Right lobe of liver (tissue), 6 donors: ENCODE results near the gene SYNPO. TPM values are rescaled to one million over a fixed set of nuclear protein-coding genes. Genes with fewer than 3 reads are reported as not detected.

Experiments used
- ATAC-seq, 4 donors: fragments of 200-7000 bp; cut with Tn5 transposase; one replicate each; pipeline ENCODE4 v1.9.1; 2020; ENCODE audit warnings: mild to moderate bottlenecking in 4 of 4, moderate library complexity in 4 of 4
- DNase-seq, 3 donors: peaks; one replicate each; pipeline ENCODE4 v3.0.0-alpha.2; 2020
- H3K27ac ChIP-seq, 3 donors: fragments of 200-600 bp; one replicate each; pipeline ENCODE4 v1.8.0; 2022
- H3K27me3 ChIP-seq, 2 donors: fragments of 200-600 bp; one replicate each; pipeline ENCODE4 v1.8.0; 2022
- H3K36me3 ChIP-seq, 4 donors: fragments of 200-600 bp; sonication (generic) in 1 of 4; one replicate each; pipeline versions ENCODE4 v1.5.1 to v1.8.0; 2017 to 2022; ENCODE audit warnings: control low read depth in 1 of 4
- H3K4me1 ChIP-seq, 4 donors: fragments of 200-600 bp; sonication (generic) in 1 of 4; one replicate each; pipeline versions ENCODE4 v1.5.1 to v1.8.0; 2017 to 2022; ENCODE audit warnings: control low read depth in 1 of 4
- H3K4me3 ChIP-seq, 3 donors: fragments of 200-600 bp; one replicate each; pipeline ENCODE4 v1.8.0; 2022
- H3K9me3 ChIP-seq, 4 donors: fragments of 200-600 bp; sonication (generic) in 1 of 4; one replicate each; pipeline versions ENCODE4 v1.5.1 to v1.8.0; 2017 to 2022; ENCODE audit warnings: control low read depth in 1 of 4
- CTCF ChIP-seq, 4 donors: fragments of 200-600 bp in 3 of 4; fragments of 450-650 bp in 1 of 4; IDR thresholded peaks; one replicate each; pipeline versions ENCODE4 v1.5.1 to v1.8.0; 2016 to 2022; ENCODE audit warnings: antibody characterized with exemption in 4 of 4, mild to moderate bottlenecking in 2 of 4
- POLR2A ChIP-seq: fragments of 450-650 bp; IDR thresholded peaks from one replicate; pipeline ENCODE4 v1.6.1; 2017; ENCODE audit warnings: antibody characterized with exemption, mild to moderate bottlenecking
- WGBS: methylation state at CpG from one replicate; pipeline ENCODE4 v1.1.6; 2018; ENCODE audit warnings: low coverage, low lambda C conversion rate; ENCODE audit not compliant: insufficient coverage; ENCODE audit errors: missing lambda C conversion rate; 5-methylcytosine and 5-hydroxymethylcytosine counted together
- intact Hi-C, 2 donors: fragments of 100-400 bp; cut with DNase I; formaldehyde crosslinking; loops; one replicate each; pipeline versions ENCODE4 v1.11.2 to v1.14.1; 2022
- total RNA-seq, 6 experiments: library from RNA; depleted of rRNA in 2 of 6; stranded (reverse); fragments of >200 nt in 2 of 6; fragmentation: NEBNext Ultra II Directional in 3 of 6; extraction: Animal tissue kit (Norgen Biotek cat#: 25700) in 3 of 6; gene quantifications; one replicate each; pipeline versions ENCODE4 v1.1.0 to v1.2.4, GENCODE V29; 2016 to 2023
- donor health status: DM: no; HTN: yes; CAD: no.
- donor health status: DM: no; HTN: no; CAD: no.
- donor health status: DM: no; HTN: no; CAD: no.
- donor health status: DM: no; HTN: yes; CAD: no.
- donor health status: DM: no; HTN: yes; CAD: no.

SYNPO gene
- total RNA-seq, 6 experiments from 2014 or later: 23.4 to 51.8 (median 35.6) TPM

- DNase-seq: peak in 1 of 3 donors; percentile 33
- intact Hi-C loops: no loop called here
- no peak for ATAC-seq
These were observed 22.5 kb downstream of the SYNPO start for GRCh38 chr5:150662731-150663516.

GRCh38 chr5:150663936-150664335 lies 23.5 kb downstream of the SYNPO start:
- no peak for TF ChIP-seq CTCF (IDR thresholded peaks at IDR 0.05)
- no peak for TF ChIP-seq POLR2A
- no peaks in the 10 kb centered on the region for H3K4me1 ChIP-seq
- H3K9me3 ChIP-seq: no peaks in the 10 kb centered on the region
- ATAC-seq (no peak), DNase-seq (no peak)
- intact Hi-C loops: no loop called here
- no peak overlapping the region for H3K4me3 ChIP-seq
- H3K27me3 ChIP-seq: no peaks in the 10 kb centered on the region
- H3K27ac ChIP-seq: no peak overlapping the region
- WGBS: 79% methylated on average over 2 of the region's 3 CpGs
- no peaks in the 10 kb centered on the region for H3K36me3 ChIP-seq

More at GRCh38 chr5:150662731-150663516, 22.5 kb downstream of the SYNPO start:
- no peak for TF ChIP-seq CTCF (IDR thresholded peaks at IDR 0.05)
- TF ChIP-seq POLR2A: no peak
- Histone ChIP-seq H3K36me3 (no peaks in the 10 kb centered on the region), H3K9me3 (no peaks in the 10 kb centered on the region), H3K27me3 (no peaks in the 10 kb centered on the region), H3K4me1 (peaks cover 0 to 4% (median 0%) of the 10 kb centered on the region in 4 donors), H3K4me3 (no peak overlapping the region), H3K27ac (no peak overlapping the region)
- 84% methylated on average over 4 of the region's 4 CpGs for WGBS

- 63% methylated on average over 12 of the region's 12 CpGs for WGBS
- TF ChIP-seq POLR2A: no peak
- no peak for TF ChIP-seq CTCF (IDR thresholded peaks at IDR 0.05)
- intact Hi-C loops: no loop called here
These were observed 24.6 kb downstream of the SYNPO start for GRCh38 chr5:150665044-150665443.

GRCh38 chr5:150670275-150670947 lies 30.0 kb downstream of the SYNPO start:
- Histone ChIP-seq H3K27ac (no peak overlapping the region), H3K4me3 (no peak overlapping the region), H3K9me3 (no peaks in the 10 kb centered on the region), H3K4me1 (peaks cover 0 to 9% (median 2%) of the 10 kb centered on the region in 4 donors), H3K36me3 (no peaks in the 10 kb centered on the region), H3K27me3 (no peaks in the 10 kb centered on the region)
- intact Hi-C loops: no loop called here
- TF ChIP-seq CTCF (IDR thresholded peaks at IDR 0.05): no peak
- TF ChIP-seq POLR2A: no peak
- 67% methylated on average over 3 of the region's 14 CpGs for WGBS
- ATAC-seq (no peak), DNase-seq (peak in 1 of 3 donors; percentile 29)

More at GRCh38 chr5:150665044-150665443, 24.6 kb downstream of the SYNPO start:
- H3K36me3 ChIP-seq: no peaks in the 10 kb centered on the region
- DNase-seq: peak in 1 of 3 donors; percentile 31
- no peak for ATAC-seq
- H3K4me1 ChIP-seq: no peaks in the 10 kb centered on the region
- no peaks in the 10 kb centered on the region for H3K9me3 ChIP-seq
- H3K27me3 ChIP-seq: no peaks in the 10 kb centered on the region
- no peak overlapping the region for H3K27ac ChIP-seq
- no peak overlapping the region for H3K4me3 ChIP-seq
